IPS DF 6.9 (cell line): ENCODE measurements around the gene TNN.
A peak's percentile ranks its signal among the peaks of the same experiment; 100 is the strongest.

ENCODE experiments used
- DNase-seq: peaks from one replicate; pipeline ENCODE4 v3.0.0-alpha.2; 2013; ENCODE audit warnings: low read depth, low spot score
- H3K27ac ChIP-seq: one replicate; pipeline ENCODE4 v1.5.1; 2013; ENCODE audit warnings: low read length, control low read depth
- H3K27me3 ChIP-seq: 2 replicates; pipeline ENCODE4 v1.6.1; 2013; ENCODE audit warnings: mild to moderate bottlenecking, low read length; ENCODE audit not compliant: control insufficient read depth, insufficient read depth
- H3K36me3 ChIP-seq: 2 replicates; pipeline ENCODE4 v1.6.1; 2013; ENCODE audit warnings: low read length; ENCODE audit not compliant: control insufficient read depth, insufficient read depth
- H3K4me1 ChIP-seq: 2 replicates; pipeline ENCODE4 v1.6.1; 2013; ENCODE audit warnings: low read length; ENCODE audit not compliant: control insufficient read depth, insufficient read depth
- H3K4me3 ChIP-seq: 2 replicates; pipeline ENCODE4 v1.5.1; 2013; ENCODE audit warnings: mild to moderate bottlenecking, low read length
- H3K9me3 ChIP-seq: 2 replicates; pipeline ENCODE4 v1.6.1; 2013; ENCODE audit warnings: low read length, inconsistent platforms; ENCODE audit not compliant: control insufficient read depth, insufficient read depth
- WGBS: extraction: QIAGEN DNeasy Blood & Tissue Kit; methylation state at CpG from one replicate; pipeline ENCODE4 v1.1.7; 2013; ENCODE audit warnings: mixed read lengths, missing lambda C conversion rate; ENCODE audit not compliant: insufficient read length, insufficient coverage; 5-methylcytosine and 5-hydroxymethylcytosine counted together

The TNN gene

DNA sequence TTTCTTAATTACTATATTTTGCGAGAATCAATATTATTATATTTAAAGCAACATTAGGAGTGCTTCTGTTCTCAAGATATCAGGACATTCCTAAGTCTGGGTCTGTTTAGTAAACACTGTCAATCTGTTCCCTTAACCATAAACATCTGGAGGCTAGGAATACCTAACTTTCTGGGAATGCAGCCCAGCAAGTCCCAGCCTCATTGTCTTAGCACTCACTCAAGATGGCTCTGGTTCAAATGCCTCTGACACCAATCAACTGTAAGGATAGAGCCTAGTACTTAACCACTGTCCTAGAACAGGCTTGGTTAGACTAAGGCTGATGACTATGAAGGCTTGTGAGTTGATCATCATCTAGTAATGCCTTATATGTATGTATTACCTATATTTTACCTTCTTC is 61.5 kb downstream of the TNN start:
- no peak for DNase-seq
- no peak overlapping the region for H3K4me3 ChIP-seq
- H3K27ac ChIP-seq = no peak overlapping the region
- no peaks in the 10 kb centered on the region for H3K27me3 ChIP-seq
- no CpG with 5 or more reads among the region's 1 CpG for WGBS
- H3K9me3 ChIP-seq = no peaks in the 10 kb centered on the region
- H3K36me3 ChIP-seq = no peaks in the 10 kb centered on the region
- H3K4me1 ChIP-seq = peaks cover 8% of the 10 kb centered on the region; the same call in 1 of the 2 replicates

DNA sequence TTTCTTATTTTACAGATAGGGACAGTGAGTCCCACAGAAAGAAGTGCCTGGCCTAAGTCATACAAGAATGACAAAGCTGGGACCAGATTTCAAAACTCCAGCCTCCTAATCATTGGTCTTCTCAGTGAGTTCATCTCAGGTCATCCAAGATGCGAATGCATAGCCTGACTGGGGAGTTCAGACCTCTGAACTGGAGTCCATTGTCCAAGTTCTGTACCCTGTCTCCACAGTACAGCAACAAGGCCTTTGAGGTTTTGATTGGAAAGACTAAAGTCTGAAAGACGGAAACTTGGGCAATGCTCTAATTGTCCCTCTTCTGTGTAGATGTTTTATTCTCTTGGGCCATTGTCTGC is 62.0 kb downstream of the TNN start:
- Histone ChIP-seq H3K27ac (no peak overlapping the region), H3K36me3 (no peaks in the 10 kb centered on the region), H3K9me3 (no peaks in the 10 kb centered on the region), H3K4me1 (peaks cover 8% of the 10 kb centered on the region; the same call in 1 of the 2 replicates), H3K4me3 (no peak overlapping the region), H3K27me3 (no peaks in the 10 kb centered on the region)
- DNase-seq = no peak
- no CpG with 5 or more reads among the region's 2 CpGs for WGBS

DNA sequence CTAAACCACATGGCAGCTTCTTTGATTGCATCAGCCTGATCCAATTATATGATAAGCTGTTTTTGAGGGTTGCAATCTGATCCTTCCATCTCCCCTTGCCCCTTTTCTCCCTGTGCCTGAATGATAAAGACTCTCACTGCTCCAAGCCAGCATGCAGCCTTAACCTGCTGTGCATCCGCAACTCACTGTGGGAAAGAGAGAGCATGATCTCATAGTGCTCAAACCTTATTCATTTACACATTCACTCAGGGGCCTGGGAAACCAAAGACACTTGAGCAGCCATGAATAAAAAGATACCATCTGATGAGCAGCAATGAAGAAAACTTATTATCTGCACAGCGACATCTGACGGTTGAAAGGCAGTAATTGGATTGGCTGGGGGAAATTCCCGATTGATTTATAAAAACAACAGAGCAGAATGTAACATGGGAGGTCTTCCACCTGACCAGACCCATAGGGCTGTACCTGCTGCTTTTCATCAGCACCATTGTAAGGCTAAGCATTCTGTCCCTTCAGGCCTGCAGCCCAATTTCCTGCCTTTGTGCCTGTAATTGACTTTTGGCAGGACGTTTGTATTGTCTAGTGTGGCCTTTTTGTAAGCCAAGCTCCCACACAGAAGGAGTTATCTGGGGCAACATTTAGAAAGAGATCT is 62.5 kb downstream of the TNN start:
- Histone ChIP-seq H3K4me3 (no peak overlapping the region), H3K27me3 (no peaks in the 10 kb centered on the region), H3K4me1 (peaks cover 8% of the 10 kb centered on the region; the same call in 1 of the 2 replicates), H3K36me3 (no peaks in the 10 kb centered on the region), H3K9me3 (no peaks in the 10 kb centered on the region), H3K27ac (no peak overlapping the region)
- peak; percentile 52 for DNase-seq
- WGBS = no CpG with 5 or more reads among the region's 5 CpGs

DNA sequence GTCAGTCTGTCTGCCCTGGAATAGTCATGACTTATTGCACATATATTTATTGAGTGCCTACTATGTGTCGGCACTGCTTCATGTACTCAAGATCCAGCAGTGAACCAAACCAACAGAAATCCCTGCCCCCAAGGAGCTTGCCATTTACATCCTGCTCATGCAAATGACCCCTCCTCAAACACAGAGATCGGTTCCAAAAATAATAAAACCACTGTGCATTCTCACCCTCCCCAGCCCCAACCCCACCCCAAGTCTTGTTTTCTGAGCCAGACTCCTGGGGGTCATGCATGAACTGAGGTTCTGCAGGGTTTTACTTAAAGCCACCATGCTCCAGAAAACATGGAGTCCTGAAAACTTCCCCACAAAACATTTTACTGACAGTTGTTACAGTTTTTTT is 63.0 kb downstream of the TNN start:
- no peak overlapping the region for H3K4me3 ChIP-seq
- H3K27me3 ChIP-seq = no peaks in the 10 kb centered on the region
- H3K9me3 ChIP-seq = no peaks in the 10 kb centered on the region
- H3K36me3 ChIP-seq = no peaks in the 10 kb centered on the region
- H3K4me1 ChIP-seq = peaks cover 8% of the 10 kb centered on the region; the same call in 1 of the 2 replicates
- H3K27ac ChIP-seq = no peak overlapping the region
- no peak for DNase-seq
- WGBS = no CpG with 5 or more reads among the region's 2 CpGs

DNA sequence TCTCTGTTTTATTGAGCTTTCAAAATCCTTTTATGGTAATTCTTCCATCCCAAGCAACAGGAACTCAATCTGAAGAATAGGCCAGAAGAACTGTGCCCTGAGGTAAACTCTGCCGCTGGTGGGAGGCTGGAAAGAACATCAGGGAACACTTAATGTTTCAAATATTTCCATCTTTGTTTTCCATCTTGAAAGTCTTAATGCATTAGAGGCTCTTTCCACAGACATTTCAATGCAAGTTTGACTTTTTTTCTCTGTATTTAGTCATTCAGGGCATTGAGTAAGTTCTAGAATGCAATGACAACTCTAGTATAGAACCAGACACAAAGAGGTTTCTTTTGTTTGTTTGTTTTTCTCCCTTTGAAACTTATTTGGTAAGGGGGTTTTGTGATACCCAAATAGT is 63.5 kb downstream of the TNN start:
- H3K27ac ChIP-seq = no peak overlapping the region
- no peaks in the 10 kb centered on the region for H3K9me3 ChIP-seq
- H3K4me3 ChIP-seq = no peak overlapping the region
- no peaks in the 10 kb centered on the region for H3K27me3 ChIP-seq
- peaks cover 8% of the 10 kb centered on the region; the same call in 1 of the 2 replicates for H3K4me1 ChIP-seq
- DNase-seq = no peak
- no peaks in the 10 kb centered on the region for H3K36me3 ChIP-seq
- no CpG with 5 or more reads among the region's 1 CpG for WGBS

DNA sequence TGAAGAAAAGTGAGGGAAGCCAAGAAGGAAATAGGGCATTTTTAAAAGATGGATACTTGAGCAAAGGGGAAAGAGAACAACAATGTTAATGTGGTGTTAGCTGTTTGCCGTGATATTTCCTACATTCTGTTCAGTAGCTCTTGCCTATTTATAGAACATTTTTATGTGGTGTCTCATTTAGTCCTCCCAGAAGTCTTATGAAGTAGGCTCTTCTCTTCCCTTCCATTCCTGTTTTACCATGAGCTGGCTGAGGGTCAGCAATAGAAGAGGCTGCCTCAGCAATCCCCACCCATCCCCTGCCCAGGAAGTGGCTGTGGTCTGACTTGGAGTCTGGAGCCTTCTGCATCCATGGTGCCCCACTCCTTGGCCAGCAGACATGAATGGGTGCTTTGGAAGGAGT is 64.8 kb downstream of the TNN start:
- no peak for DNase-seq
- peaks cover 8% of the 10 kb centered on the region; the same call in 1 of the 2 replicates for H3K4me1 ChIP-seq
- WGBS = no CpG with 5 or more reads among the region's 1 CpG
- H3K36me3 ChIP-seq = no peaks in the 10 kb centered on the region
- no peak overlapping the region for H3K27ac ChIP-seq
- no peaks in the 10 kb centered on the region for H3K27me3 ChIP-seq
- no peaks in the 10 kb centered on the region for H3K9me3 ChIP-seq
- no peak overlapping the region for H3K4me3 ChIP-seq

DNA sequence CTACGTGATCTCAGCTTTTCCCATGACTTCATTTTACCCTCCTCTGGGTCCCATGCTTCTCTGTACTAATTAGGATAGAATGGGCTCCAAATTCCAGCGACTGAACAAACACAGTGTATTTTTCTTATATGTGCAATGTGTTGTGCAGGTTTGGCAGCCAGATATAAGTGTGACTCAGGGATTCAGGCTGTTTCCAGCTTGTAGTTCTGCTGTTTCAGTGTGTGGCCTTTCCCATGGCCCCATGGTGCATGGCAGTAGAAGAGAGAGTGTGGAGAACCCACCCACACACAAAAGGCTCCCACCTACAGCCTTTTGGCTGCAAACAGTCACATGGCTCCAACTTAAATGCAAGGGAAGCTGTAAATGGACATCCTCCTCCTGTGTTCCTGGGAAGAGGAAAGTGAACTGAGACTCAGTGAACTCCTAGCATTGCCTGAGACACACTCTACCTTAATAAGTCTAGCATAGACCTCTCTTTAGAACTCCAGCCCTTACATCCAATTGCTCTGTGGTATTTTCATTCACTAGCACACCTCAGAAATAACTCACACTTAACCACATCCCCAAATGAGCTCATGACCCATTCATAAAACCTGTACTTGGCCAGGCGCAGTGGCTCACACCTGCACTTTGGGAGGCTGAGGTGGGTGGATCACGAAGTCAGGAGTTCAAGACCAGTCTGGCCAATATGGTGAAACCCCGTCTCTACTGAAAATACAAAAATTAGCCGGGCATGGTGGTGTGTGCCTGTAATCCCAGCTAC is 66.2 kb downstream of the TNN start:
- no peak for DNase-seq
- no peak overlapping the region for H3K27ac ChIP-seq
- no peaks in the 10 kb centered on the region for H3K27me3 ChIP-seq
- no peaks in the 10 kb centered on the region for H3K36me3 ChIP-seq
- no peak overlapping the region for H3K4me3 ChIP-seq
- peaks cover 8% of the 10 kb centered on the region; the same call in 1 of the 2 replicates for H3K4me1 ChIP-seq
- no CpG with 5 or more reads among the region's 6 CpGs for WGBS
- no peaks in the 10 kb centered on the region for H3K9me3 ChIP-seq

DNA sequence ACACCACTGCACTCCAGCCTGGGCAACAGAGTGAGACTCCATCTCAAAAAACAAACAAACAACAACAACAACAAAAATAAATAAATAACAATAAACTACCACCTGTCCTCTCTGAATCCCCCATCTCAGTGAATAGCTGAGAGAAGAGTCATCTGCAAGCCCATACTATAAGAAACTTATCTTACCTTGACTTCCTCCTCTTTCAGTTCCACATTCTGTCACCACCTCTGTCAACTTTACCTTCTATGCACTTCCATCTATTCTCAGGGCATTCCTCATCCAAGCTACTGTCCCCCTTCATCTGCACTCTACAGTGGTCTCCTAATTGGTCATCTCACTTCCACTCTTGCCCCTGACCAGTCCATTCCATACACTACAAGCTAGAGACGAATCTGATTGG is 66.9 kb downstream of the TNN start:
- Histone ChIP-seq H3K36me3 (no peaks in the 10 kb centered on the region), H3K4me1 (peaks cover 8% of the 10 kb centered on the region; the same call in 1 of the 2 replicates), H3K4me3 (no peak overlapping the region), H3K27ac (no peak overlapping the region), H3K27me3 (no peaks in the 10 kb centered on the region), H3K9me3 (no peaks in the 10 kb centered on the region)
- no CpG with 5 or more reads among the region's 1 CpG for WGBS
- no peak for DNase-seq

DNA sequence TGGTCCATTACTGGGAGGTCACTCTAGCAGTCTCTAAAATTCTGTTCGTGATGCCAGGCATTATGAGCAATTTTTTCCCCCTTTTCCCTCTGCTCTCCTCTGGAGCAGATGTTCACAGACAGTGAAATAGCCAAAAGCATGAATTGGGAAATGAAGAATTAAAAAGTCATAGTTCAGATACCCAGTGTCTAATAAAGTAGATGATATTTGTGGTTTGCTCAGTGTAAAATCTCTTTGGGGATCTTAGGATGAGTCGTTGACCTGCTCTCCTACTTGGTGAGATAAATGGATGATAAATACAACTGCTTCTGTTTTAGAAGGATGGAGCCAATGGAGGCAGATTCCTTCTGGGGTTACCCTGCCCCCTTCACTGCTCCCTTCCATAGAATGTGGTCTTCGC is 68.6 kb downstream of the TNN start:
- no CpG with 5 or more reads among the region's 3 CpGs for WGBS
- H3K27me3 ChIP-seq = no peaks in the 10 kb centered on the region
- no peak for DNase-seq

DNA sequence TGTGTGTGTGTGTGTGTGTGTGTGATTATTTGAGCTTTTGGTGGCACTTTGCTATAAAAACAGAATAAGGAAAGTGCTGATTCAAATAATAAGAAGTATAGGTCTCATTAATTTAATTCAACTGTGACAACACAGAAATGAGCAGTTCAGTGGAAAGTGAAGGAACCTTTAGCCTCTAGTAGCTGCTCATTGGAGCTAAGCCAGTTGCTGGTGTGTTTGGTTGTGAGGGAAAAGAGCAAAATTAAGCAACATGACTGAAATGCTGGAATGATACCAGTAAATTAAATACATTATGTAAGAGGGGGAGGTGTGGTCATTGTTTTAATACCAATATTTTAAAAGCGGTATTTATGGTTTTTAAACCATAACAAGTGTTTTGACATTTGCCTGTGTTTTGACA is 69.7 kb downstream of the TNN start:
- no peak overlapping the region for H3K27ac ChIP-seq
- DNase-seq = no peak
- 100% methylated on average over 1 of the region's 1 CpG for WGBS
- H3K27me3 ChIP-seq = no peaks in the 10 kb centered on the region
- H3K9me3 ChIP-seq = no peaks in the 10 kb centered on the region
- H3K4me3 ChIP-seq = no peak overlapping the region
- H3K4me1 ChIP-seq = no peaks in the 10 kb centered on the region
- no peaks in the 10 kb centered on the region for H3K36me3 ChIP-seq

More for the DNA sequence above, 68.6 kb downstream of the TNN start:
- no peaks in the 10 kb centered on the region for H3K36me3 ChIP-seq
- H3K4me1 ChIP-seq = peaks cover 3% of the 10 kb centered on the region; the same call in 1 of the 2 replicates
- H3K9me3 ChIP-seq = no peaks in the 10 kb centered on the region
- no peak overlapping the region for H3K4me3 ChIP-seq
- H3K27ac ChIP-seq = no peak overlapping the region
